NOMO-1 treated with dmso at 0.1 percent for 144 hours (cell line): ENCODE results near the gene LPGAT1.
A peak's percentile ranks its signal among the peaks of the same experiment; 100 is the strongest.

Source experiments
- DNase-seq: peaks from one replicate; lab custom pipeline; 2025; ENCODE audit not compliant: unreplicated experiment; lab: John Stamatoyannopoulos, UW

Gene LPGAT1

GRCh38 chr1:211829343-211830054, 1.1 kb downstream of the LPGAT1 start:
- no peak for DNase-seq

DNA sequence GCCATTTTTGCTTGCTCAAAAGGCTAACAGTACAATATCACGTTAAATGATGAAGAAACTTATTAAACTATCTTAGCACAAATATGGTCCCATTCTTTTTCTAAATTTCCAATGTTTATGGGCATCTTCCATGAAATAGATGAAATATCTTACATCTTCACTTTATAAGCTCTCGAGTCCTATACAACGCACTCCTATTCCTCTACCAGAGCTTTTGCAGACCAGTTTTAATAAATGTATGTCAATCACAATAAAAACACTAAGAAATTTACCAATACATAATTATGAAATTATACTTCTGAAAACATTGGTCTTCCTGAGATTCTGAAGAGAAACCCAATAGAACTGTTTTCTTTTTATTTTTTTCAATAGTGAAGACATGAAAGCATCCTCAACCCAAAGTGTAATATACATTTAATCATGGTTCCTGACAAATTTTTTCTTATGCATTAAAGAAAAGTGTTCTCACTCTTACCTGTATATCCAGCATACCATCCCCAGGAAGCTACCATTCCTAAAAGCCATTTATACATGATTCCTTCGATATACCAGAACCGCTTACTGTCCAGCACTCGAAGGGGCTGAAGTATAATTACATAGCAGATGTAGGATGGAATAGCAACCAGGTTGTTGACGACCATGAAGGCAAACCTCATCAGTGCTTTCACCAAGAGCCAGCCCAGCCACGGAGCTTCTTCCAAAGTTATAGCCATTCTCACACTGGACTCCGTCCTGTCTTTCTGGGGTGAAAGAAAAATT, 1.8 kb downstream of the LPGAT1 start:
- no peak for DNase-seq

DNA sequence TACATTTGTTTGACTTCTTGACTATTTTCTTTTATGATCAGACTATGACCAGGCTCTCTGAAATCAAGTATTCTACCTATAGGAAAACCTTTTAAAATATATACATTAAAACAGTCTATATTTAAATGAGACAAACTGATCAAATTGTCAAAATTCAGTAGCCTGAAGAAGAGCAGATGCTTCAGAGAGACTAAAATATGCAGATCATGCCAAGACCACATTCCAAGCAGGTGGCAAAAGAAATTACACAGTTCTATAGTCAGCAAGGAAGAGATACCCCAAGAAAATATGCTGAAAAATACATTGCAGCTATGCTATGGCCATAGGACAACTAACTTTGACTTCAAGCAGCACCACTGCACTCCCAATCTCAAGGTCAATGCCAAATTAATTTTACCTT, 3.5 kb downstream of the LPGAT1 start:
- no peak for DNase-seq

DNA sequence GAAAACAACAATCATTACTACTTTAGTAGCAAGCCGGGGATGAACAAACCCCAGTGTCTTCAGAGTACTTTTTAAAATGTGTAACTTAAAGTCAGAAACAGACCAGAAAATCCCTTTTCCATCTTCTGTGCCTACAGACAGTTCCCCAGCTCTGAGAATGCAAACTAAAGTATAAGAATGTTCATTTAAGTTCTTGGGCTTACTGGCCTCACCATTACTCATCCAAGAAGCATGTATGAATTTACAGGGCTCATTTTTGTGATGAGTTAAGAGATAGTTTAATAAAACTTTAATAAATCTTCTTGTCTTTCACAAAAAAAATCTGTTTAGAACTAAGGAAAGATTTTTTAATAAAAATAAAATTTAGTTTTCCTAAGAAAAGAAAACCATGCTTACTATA, 4.6 kb downstream of the LPGAT1 start:
- no peak for DNase-seq

DNA sequence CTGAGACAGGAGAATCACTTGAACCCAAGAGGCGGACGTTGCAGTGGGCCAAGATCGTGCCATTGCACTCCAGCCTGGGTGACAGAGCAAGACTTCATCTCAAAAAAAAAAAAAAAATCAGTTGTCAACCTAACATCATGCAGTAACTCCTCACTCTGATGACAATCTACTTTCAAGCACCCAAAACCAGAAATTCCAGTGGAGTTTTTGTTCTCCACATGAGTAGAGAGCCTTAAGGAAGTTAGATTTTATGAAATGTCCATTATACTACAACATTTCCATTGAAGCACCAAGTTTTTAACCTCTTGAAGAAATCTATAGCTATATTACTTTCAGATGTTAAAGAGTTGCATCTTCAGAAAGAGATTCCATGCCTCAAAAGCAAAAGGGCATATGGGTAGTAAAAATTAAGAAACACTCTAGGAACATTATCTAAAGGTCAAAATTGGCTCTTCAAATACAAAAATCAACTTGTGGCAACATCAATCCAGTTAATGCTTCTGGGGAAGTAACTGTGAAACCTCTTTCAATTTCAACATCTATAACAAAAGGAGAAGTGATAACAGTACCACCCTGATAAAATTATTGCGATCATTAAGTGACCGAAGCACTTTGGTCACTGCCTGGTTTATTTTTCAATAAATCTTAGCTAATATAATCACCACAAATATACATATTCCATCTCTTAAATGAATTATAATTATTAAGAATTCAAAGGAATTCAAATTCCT, 7.7 kb downstream of the LPGAT1 start:
- peak; percentile 46 for DNase-seq

DNA sequence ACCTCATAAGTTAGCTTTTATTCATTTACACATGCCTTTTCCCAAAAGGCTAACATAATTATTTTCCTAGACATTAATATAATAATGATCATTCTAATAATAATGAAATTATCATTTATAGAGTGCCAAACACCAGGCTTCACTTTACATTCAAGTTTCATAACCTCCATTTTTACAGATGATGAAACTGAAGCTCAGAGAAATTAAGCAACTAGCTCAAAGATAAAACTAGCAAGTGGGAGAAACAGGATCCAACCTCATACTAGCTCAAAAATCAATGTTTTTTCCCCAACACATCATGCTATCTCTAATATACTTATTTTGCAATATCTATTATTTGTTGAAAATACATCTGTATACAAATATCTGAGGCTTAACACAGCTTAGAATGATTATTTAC, 14.0 kb downstream of the LPGAT1 start:
- DNase-seq = no peak

- no peak for DNase-seq
These were observed 16.2 kb downstream of the LPGAT1 start for GRCh38 chr1:211814313-211814712.

DNA sequence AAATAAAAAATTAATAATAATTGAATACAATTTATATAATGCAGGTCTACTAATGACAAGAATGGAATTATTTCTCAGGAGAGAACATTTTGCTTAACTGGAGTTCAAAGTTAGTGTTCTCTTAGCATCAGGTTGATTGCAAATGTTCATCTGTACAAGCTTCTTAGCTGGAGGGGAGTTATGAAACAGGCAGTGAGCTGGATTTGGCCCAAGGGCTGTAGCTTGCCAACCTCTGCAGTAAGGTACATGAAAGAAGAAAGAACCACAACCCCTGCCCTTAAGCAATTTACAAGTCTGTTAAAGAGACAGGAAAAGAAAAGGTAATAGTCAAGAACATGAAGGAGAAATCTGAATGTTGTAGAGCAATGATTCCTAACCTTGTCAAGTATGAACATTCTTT, 17.0 kb downstream of the LPGAT1 start:
- DNase-seq = no peak

DNA sequence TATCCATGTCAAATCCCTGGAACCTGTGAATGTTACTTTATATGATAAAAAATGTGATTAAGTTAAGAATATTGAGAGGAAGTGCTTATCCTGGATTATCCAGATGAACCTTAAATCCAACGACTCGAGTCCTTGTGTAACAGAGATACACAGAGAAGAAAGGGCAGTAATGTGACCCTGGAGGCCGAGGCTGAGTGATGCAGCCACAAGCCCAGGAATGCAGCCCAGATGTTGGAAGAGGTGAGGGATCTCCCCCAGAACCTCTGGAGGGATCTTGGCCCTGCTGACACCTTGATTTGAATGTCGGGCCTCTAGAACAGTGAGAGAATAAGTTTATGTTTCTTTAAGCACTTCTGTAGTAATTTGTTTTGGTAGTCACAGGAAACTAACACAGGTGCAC, 18.0 kb downstream of the LPGAT1 start:
- DNase-seq = no peak

GRCh38 chr1:211811848-211812247, 18.7 kb downstream of the LPGAT1 start:
- DNase-seq = no peak

DNA sequence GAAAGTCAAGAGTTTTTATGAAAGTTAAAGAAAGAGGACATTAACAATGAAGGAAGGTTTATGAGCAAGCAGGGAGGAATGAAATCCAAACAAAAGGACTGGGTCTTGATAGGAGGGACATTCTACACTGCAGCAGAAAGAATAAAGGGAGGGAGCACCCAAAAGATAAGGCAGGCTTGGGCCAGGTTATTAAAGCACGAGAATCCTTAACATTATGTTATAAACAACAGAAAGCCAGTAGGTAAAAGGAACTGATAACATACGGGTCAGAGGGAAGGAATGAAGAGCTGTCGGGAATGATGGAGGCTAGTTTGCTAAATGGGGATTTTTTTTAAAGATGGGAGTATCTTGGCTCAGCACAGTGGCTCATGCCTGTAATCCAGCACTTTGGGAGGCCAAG, 19.4 kb downstream of the LPGAT1 start:
- DNase-seq = no peak

GRCh38 chr1:211808475-211808874, 22.1 kb downstream of the LPGAT1 start:
- DNase-seq = no peak

- DNase-seq = no peak
These were observed 25.6 kb downstream of the LPGAT1 start for GRCh38 chr1:211804915-211805314.

DNA sequence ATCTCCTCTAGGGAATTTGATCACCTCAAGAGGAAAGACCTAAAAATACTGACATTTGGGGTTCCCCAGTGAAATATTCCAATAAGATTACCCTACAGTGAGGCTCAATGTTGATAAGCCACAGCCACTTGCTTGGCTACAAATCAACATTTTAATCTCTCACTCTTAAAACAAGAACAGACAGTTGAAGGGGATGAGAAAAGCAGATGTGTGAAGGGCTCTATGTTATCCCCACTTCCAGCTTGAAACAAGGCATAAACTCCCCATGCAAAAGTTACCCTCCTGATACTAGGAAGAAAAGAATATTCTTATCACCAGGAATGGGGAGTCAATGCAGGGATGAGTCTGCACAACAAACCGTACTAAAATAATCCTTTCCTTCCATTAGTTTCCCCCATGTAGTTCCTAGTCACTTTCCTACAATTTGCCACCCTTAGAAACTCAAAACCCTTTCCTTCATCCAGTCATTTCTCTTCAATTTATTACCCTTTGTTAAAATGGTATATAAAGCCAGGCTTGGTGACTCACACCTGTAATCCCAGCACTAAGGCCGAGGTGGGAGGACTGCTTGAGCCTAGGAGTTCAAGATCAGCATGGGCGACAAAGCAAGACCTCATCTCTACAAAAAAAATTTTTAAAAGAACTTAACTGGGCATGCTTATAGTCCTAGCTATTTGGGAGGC, 29.5 kb downstream of the LPGAT1 start:
- no peak for DNase-seq

DNA sequence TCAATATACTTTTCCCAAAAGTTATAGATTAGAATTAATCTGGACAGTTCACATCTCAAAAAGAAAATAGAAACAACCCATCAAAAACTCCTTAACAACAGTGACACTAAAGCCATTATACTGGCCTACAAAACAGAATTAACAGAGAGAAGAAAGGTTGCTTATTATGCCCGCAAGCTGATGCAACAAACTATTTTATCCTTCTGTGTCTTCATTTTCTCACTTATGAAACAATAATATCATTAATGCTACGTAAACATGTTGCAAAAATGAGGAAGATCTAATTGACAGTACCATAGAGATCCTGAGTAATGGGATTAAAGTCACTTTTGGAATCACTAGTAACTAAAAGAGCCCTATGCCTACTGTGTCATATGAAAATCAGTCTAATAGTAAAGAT, 32.6 kb downstream of the LPGAT1 start:
- no peak for DNase-seq

DNA sequence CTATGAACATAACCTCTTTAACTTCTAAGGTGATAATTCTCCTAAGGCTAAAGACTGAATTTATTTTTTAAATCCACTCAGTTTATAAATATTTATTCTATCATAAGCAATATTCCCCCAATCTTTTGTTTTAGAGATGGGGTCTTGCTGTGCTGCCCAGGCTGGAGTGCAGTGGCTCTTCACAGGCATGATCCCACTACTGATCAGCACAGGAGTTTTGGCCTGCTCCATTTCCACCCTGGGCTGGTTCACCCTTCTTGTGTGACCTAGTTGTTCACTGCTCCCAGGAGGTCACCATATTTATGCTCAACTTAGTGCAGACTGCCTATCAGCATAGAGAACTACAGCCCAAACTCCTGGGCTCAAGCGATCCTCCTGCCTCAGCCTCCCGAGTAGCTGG, 38.6 kb downstream of the LPGAT1 start:
- DNase-seq = no peak

GRCh38 chr1:211789641-211790464, 40.7 kb downstream of the LPGAT1 start:
- no peak for DNase-seq

- no peak for DNase-seq
These were observed 41.9 kb downstream of the LPGAT1 start for GRCh38 chr1:211788626-211789025.

DNA sequence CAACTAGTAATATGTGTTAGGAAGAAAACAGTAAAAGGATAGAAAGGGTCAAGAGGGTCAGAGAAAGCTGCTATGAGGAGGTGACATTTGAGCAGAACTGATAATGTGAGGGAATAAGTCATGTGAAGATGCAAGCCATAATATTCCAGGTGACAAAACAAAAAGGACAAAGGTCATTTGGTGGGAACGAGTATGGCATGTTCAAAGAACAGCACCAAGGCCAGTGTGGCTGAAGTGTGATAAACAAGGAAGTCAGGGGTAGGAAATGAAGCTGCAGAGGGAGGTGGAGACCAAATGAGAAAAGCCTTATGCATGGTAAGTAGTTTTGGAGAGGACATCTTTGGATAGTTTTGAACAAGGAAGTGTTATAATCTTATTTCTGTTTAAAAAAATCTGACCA, 46.7 kb downstream of the LPGAT1 start:
- no peak for DNase-seq

- no peak for DNase-seq
These were observed 47.3 kb downstream of the LPGAT1 start for GRCh38 chr1:211783266-211783665.

- DNase-seq = no peak
These were observed 49.3 kb downstream of the LPGAT1 start for GRCh38 chr1:211781260-211781659.
